AG04450 (cell line): ENCODE data around the gene IFNA10. TPM values are rescaled to one million over a fixed set of nuclear protein-coding genes. Genes with fewer than 3 reads are reported as not detected.
"Not testable (repeated sequence)": the region's sequence is repeated elsewhere in the genome, so short reads cannot be mapped to it uniquely, and the experiment has no call there.

Experiments
- CTCF ChIA-PET: fragments of 300-600, 350-600 bp; formaldehyde crosslinking; extraction: SDS; loops from one replicate; lab custom pipeline; 2022; ENCODE audit warnings: antibody characterized with exemption, inconsistent platforms; lab: Charles Lee
- POLR2A ChIA-PET: fragments of 350-600 bp; formaldehyde crosslinking; extraction: SDS; loops from one replicate; lab custom pipeline; 2021; ENCODE audit warnings: antibody characterized with exemption, inconsistent platforms; lab: Yijun Ruan, JAX
- DNase-seq: peaks from one replicate; pipeline ENCODE4 v3.0.0-alpha.2; 2011; ENCODE audit warnings: low read depth, low spot score
- H3K27ac ChIP-seq: one replicate; pipeline ENCODE4 v1.5.1; 2012; ENCODE audit warnings: low read depth, low read length, control low read depth
- H3K27me3 ChIP-seq: one replicate; pipeline ENCODE4 v1.6.0; 2012; ENCODE audit warnings: low read length; ENCODE audit not compliant: control insufficient read depth, insufficient read depth
- H3K4me3 ChIP-seq: 2 replicates; pipeline ENCODE4 v1.5.1; 2011; ENCODE audit warnings: mild to moderate bottlenecking, low read depth, low read length, control low read depth
- H3K9me3 ChIP-seq: 2 replicates; pipeline ENCODE4 v1.5.1; 2012; ENCODE audit warnings: low read length; ENCODE audit not compliant: control insufficient read depth, insufficient read depth
- polyA plus RNA-seq: library from polyadenylated mRNA; depleted of rRNA; stranded (reverse); fragments of >200 nt; gene quantifications from 2 replicates; pipeline ENCODE4 v1.2.3, GENCODE V29; 2011
- TF ChIP-seq, protein P1 (sequence below): IDR thresholded peaks from 2 replicates; pipeline ENCODE4 v1.5.1; 2011; ENCODE audit warnings: low read depth, low read length, control low read depth, inconsistent platforms

Gene IFNA10
- polyA plus RNA-seq, 1 experiment = not detected

DNA sequence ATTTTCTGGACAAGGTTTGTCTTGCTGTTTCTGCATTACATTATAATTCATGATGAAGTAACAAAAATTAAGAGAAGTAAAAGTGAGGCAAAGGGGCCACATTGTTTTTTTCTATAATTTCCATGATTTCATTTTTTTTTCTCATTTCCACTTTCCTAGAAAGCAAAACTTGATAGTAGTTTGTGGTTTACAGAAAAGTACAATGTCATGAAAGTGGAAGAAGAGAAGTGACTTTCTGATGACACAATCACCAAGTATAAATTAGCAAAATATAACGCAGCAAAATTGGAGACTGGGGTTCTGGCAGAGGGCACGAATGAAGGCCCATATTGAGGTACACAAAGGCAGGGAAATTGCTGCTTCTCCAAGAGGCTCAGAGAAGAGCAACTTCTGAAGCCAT is 37.9 kb upstream of the IFNA10 start:
- ChIA-PET CTCF (no interaction called here), POLR2A (no interaction called here)
- no peak for DNase-seq
- TF ChIP-seq, protein P1, sequence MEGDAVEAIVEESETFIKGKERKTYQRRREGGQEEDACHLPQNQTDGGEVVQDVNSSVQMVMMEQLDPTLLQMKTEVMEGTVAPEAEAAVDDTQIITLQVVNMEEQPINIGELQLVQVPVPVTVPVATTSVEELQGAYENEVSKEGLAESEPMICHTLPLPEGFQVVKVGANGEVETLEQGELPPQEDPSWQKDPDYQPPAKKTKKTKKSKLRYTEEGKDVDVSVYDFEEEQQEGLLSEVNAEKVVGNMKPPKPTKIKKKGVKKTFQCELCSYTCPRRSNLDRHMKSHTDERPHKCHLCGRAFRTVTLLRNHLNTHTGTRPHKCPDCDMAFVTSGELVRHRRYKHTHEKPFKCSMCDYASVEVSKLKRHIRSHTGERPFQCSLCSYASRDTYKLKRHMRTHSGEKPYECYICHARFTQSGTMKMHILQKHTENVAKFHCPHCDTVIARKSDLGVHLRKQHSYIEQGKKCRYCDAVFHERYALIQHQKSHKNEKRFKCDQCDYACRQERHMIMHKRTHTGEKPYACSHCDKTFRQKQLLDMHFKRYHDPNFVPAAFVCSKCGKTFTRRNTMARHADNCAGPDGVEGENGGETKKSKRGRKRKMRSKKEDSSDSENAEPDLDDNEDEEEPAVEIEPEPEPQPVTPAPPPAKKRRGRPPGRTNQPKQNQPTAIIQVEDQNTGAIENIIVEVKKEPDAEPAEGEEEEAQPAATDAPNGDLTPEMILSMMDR = no peak
- Histone ChIP-seq H3K27me3 (no peaks in the 10 kb centered on the region), H3K4me3 (no peak overlapping the region), H3K9me3 (no peaks in the 10 kb centered on the region), H3K27ac (no peak overlapping the region)

DNA sequence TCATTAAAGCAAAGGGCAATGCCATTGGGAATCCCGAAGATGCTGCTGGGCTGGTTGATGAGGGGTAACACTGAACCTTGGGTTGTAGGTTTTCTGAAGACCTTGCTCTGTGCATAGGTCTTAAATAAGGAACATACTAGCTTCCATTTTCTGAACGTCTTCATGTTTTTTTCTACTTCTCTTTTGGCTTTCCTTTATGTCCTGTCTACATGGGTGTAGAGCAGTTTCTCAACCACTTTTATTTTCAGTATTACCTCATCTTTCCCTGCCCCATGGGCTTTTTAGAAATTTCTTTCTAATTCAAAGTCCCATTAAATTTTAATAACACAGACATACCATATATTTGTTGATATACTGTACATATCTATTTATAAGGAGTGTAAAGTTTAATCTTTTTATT is 33.0 kb upstream of the IFNA10 start, which contains the start of gene IFNA14:
Gene IFNA14 (minus strand): TSS at position 95 of the 400 bp plus-strand sequence. CDS start 70 bp downstream, at position 25.
- CTCF ChIA-PET = no interaction called here
- TF ChIP-seq, protein P1 = no peak
- no peaks in the 10 kb centered on the region for H3K27me3 ChIP-seq

DNA sequence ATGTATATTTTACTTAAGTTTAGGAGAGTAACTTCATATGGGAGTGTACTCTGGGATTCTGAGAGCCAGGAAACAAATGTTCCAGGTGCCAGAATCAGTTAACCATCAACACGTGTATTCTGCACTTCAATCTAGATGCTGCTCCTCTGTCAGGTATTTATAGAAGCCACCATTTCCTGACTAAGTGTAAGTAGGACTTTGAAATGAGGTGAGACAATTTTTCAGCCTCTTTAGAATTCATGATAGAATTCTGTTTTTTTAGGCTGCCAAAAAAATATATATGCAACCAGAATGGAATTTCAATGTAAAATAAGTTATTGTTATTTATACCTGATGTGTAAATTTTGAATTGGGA is 29.4 kb upstream of the IFNA10 start:
- POLR2A ChIA-PET, H3K27ac ChIP-seq, H3K27me3 ChIP-seq, H3K4me3 ChIP-seq, DNase-seq, H3K9me3 ChIP-seq: not testable (repeated sequence)
- CTCF ChIA-PET = interaction anchor here (0.6 to 1.5 kb wide), 19 partner anchors 14 to 1008 kb away, joined by 3 to 9 read pairs (median 3); no protein-coding TSS in a partner anchor

More for the DNA sequence above, 33.0 kb upstream of the IFNA10 start, which contains the start of gene IFNA14:
- no peak within 1 kb of the TSS for H3K27ac ChIP-seq
- POLR2A ChIA-PET = no interaction called here
- no peak within 1 kb of the TSS for H3K4me3 ChIP-seq
- DNase-seq = no peak
- H3K9me3 ChIP-seq = no peaks in the 10 kb centered on the region

DNA sequence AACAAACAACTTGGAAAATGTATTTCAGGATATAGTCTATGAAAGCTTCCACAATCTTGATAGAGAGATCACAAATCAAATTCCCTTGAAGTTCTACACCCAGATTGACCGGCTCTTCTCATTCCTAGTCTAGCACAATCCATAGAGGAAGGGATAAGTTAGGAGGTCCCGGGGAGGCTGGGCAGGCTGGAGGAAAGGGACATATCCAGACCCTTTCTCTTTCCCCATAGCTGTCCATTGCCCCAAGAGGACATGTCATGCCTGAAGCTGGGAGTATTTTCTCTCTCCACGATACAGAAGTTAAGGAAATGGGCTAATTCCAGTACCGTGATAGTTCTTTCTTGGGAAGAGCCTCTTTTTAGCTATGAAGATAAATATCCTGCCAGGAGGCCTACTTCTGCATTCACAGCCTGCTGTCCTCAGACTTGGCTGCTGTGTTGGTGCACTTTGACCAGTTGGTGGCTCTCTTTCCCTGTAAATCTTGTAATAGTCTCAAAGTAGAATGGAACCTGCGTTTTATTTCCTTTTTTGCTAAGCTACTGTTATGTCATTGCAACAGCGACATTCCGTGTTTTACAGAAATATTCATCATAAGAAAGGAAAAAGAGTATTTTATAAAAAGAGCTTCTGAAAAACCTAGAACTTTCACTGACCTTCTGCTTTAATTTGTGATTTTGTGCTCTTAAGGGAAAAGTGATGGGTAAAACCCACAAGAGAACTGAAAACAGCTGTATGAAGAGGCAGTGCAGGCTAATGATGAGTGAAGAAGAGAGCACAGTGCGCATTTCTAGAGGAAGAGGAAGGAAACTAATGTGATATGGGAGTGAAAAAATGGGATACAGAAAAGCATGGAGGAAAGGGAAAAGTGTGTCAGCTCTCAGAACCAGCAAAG is 28.8 kb upstream of the IFNA10 start:
- POLR2A ChIA-PET, DNase-seq, H3K4me3 ChIP-seq, H3K27ac ChIP-seq, H3K27me3 ChIP-seq, H3K9me3 ChIP-seq: not testable (repeated sequence)
- CTCF ChIA-PET = interaction anchor here (0.5 to 1.5 kb wide), 21 partner anchors 14 to 1008 kb away, joined by 3 to 9 read pairs (median 3); no protein-coding TSS in a partner anchor
- TF ChIP-seq, protein P1 = peak; percentile 52

DNA sequence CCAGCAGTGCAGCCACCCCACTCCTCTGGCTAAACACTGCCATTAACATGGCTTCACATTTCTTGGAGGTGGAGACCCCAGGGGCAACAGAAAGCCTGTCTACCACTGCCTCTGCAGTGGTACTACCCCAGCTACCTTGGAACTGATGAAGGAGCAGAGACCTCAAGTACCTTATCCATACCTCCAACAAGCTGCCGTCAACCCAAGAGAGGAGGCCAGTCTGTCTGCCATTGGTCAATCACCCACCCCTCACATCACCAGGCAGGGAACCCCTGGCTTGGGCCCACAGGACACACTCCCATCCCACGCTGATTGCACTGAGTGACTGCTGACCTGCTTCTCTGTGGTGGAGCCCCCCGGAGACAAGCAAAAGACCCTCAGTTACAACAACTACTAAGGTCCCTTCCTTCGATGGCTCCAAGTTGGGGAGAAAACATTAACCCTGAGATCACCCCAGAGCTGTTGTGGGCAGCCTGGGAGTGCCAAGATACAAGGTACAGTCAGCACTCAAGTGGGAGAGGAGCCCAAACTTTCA is 27.3 kb upstream of the IFNA10 start:
- TF ChIP-seq, protein P1 = no peak
- H3K9me3 ChIP-seq = no peaks in the 10 kb centered on the region
- no peak overlapping the region for H3K27ac ChIP-seq
- ChIA-PET POLR2A (no interaction called here), CTCF (no interaction called here)
- no peak overlapping the region for H3K4me3 ChIP-seq
- peaks cover 2% of the 10 kb centered on the region for H3K27me3 ChIP-seq
- DNase-seq = no peak
